SH-SY5Y (cell line): ENCODE results near the gene AIFM2.

Experiments
- GATA2 ChIP-seq: IDR thresholded peaks from 2 replicates; pipeline ENCODE4 v1.6.1; 2011; ENCODE audit warnings: mild to moderate bottlenecking, low read depth, low read length
- GATA3 ChIP-seq: IDR thresholded peaks from 2 replicates; pipeline ENCODE4 v1.6.1; 2011; ENCODE audit warnings: low read depth, mild to moderate bottlenecking, low read length, moderate library complexity

- TF ChIP-seq GATA2, result no peak
- no peak for TF ChIP-seq GATA3
Observed at GRCh38 chr10:70063418-70064098, 69.1 kb downstream of the AIFM2 start.
